Natural killer cell (primary cell): ENCODE measurements around the gene CLDN12. TPM values are rescaled to one million over a fixed set of nuclear protein-coding genes. Genes with fewer than 3 reads are reported as not detected.

Experiments
- ATAC-seq, 3 donors: fragments of 150-1000 bp in 2 of 3; fragments of 200-7000 bp in 1 of 3; cut with Tn5 transposase; 1 replicate in 1 of 3; 2 replicates in 2 of 3; pipeline ENCODE4 v1.10.0; 2021; ENCODE audit warnings: mild to moderate bottlenecking in 2 of 3, moderate library complexity in 2 of 3
- DNase-seq, 2 donors: peaks; one replicate each; pipeline versions ENCODE4 v3.0.0 to v3.0.0-alpha.2; 2013 to 2021; ENCODE audit warnings: mixed read lengths in 1 of 2
- H3K27ac ChIP-seq: one replicate; pipeline ENCODE4 v1.5.1; 2013; ENCODE audit warnings: mild to moderate bottlenecking, low read length
- H3K27me3 ChIP-seq: one replicate; pipeline ENCODE4 v1.6.1; 2013; ENCODE audit warnings: low read length; ENCODE audit not compliant: control insufficient read depth, insufficient read depth
- H3K36me3 ChIP-seq: one replicate; pipeline ENCODE4 v1.6.1; 2013; ENCODE audit warnings: low read length; ENCODE audit not compliant: control insufficient read depth, insufficient read depth
- H3K4me1 ChIP-seq: one replicate; pipeline ENCODE4 v1.6.1; 2013; ENCODE audit warnings: low read length; ENCODE audit not compliant: control insufficient read depth, insufficient read depth
- H3K4me3 ChIP-seq: one replicate; pipeline ENCODE4 v1.5.1; 2013; ENCODE audit warnings: low read length
- H3K9me3 ChIP-seq: one replicate; pipeline ENCODE4 v1.6.1; 2013; ENCODE audit warnings: low read length; ENCODE audit not compliant: control insufficient read depth, insufficient read depth
- H3K27ac Mint-ChIP-seq, 2 donors: one replicate each; pipeline ENCODE4 v1.8.0; 2022; ENCODE audit warnings: mild to moderate bottlenecking in 2 of 2, mixed read lengths in 2 of 2, moderate library complexity in 1 of 2
- H3K27me3 Mint-ChIP-seq, 2 donors: one replicate each; pipeline ENCODE4 v1.8.0; 2022; ENCODE audit warnings: low read depth in 2 of 2, mixed read lengths in 2 of 2
- H3K36me3 Mint-ChIP-seq: one replicate; pipeline ENCODE4 v1.8.0; 2022; ENCODE audit warnings: mixed read lengths
- H3K4me1 Mint-ChIP-seq, 2 donors: one replicate each; pipeline ENCODE4 v1.8.0; 2022; ENCODE audit warnings: mixed read lengths in 2 of 2
- H3K4me3 Mint-ChIP-seq: one replicate; pipeline ENCODE4 v1.8.0; 2022; ENCODE audit warnings: mild to moderate bottlenecking, moderate library complexity, mixed read lengths
- H3K9me3 Mint-ChIP-seq, 2 donors: one replicate each; pipeline ENCODE4 v1.8.0; 2022; ENCODE audit warnings: mixed read lengths in 2 of 2
- WGBS: methylation state at CpG from one replicate; pipeline ENCODE4 v1.1.7; 2013; ENCODE audit warnings: missing lambda C conversion rate; ENCODE audit not compliant: insufficient coverage; 5-methylcytosine and 5-hydroxymethylcytosine counted together
- intact Hi-C: fragments of 100-400 bp; cut with micrococcal nuclease; formaldehyde crosslinking; loops from one replicate; pipeline ENCODE4 v1.14.2; 2022
- total RNA-seq, 4 donors: library from RNA; stranded (reverse); fragments of 120-200 nt in 1 of 4; gene quantifications; one replicate each; pipeline versions ENCODE4 v1.2.3 to v1.2.4, GENCODE V29; 2013 to 2022
- TF ChIP-seq, protein P1 (sequence below): fragments of 200-600 bp; IDR thresholded peaks from one replicate; pipeline ENCODE4 v1.8.0; 2022; ENCODE audit warnings: antibody characterized with exemption

CLDN12 gene
- total RNA-seq, 3 donors from 2014 or later (not counting 1 experiment from before 2014, with no cell fraction given) = 0.68 to 0.86 (median 0.71) TPM

DNA sequence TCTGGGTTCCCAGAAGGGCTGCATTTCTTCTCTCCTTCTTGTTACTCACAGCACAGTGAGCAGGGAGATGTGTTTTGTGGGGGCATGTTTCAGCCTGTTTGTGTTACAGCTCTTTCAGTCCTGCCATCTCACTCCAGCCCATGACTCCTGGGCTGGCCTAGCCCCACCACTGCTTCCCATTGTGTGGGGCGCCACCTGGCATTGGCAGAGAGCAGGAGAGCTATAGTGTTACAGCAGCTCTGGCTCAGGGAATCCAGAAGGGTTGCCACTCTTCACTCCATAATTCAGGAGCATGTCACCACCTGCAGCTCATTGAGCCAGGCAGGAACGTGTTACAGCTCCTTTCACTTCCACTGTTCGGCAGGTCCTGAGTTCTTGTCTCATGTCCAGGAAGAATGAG lies 30.0 kb downstream of the CLDN12 start:
- intact Hi-C loops = no loop called here
- H3K4me1 Mint-ChIP-seq = no peaks in the 10 kb centered on the region
- no peak overlapping the region for H3K4me3 Mint-ChIP-seq
- peaks cover 14 to 31% of the 10 kb centered on the region in 2 donors for H3K27me3 Mint-ChIP-seq
- H3K9me3 Mint-ChIP-seq = no peaks in the 10 kb centered on the region
- TF ChIP-seq, protein P1, sequence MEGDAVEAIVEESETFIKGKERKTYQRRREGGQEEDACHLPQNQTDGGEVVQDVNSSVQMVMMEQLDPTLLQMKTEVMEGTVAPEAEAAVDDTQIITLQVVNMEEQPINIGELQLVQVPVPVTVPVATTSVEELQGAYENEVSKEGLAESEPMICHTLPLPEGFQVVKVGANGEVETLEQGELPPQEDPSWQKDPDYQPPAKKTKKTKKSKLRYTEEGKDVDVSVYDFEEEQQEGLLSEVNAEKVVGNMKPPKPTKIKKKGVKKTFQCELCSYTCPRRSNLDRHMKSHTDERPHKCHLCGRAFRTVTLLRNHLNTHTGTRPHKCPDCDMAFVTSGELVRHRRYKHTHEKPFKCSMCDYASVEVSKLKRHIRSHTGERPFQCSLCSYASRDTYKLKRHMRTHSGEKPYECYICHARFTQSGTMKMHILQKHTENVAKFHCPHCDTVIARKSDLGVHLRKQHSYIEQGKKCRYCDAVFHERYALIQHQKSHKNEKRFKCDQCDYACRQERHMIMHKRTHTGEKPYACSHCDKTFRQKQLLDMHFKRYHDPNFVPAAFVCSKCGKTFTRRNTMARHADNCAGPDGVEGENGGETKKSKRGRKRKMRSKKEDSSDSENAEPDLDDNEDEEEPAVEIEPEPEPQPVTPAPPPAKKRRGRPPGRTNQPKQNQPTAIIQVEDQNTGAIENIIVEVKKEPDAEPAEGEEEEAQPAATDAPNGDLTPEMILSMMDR = no peak
- H3K27ac Mint-ChIP-seq = no peak overlapping the region
- no peaks in the 10 kb centered on the region for H3K36me3 Mint-ChIP-seq
- H3K4me1 ChIP-seq = no peaks in the 10 kb centered on the region
- 93% methylated on average over 3 of the region's 3 CpGs for WGBS
- peaks cover 5% of the 10 kb centered on the region for H3K9me3 ChIP-seq
- no peaks in the 10 kb centered on the region for H3K36me3 ChIP-seq
- no peak overlapping the region for H3K4me3 ChIP-seq
- H3K27me3 ChIP-seq = no peaks in the 10 kb centered on the region
- ATAC-seq = no peak
- no peak for DNase-seq
- H3K27ac ChIP-seq = no peak overlapping the region

- Histone ChIP-seq H3K27ac (no peak overlapping the region), H3K4me3 (no peak overlapping the region), H3K36me3 (no peaks in the 10 kb centered on the region), H3K4me1 (no peaks in the 10 kb centered on the region), H3K9me3 (no peaks in the 10 kb centered on the region), H3K27me3 (no peaks in the 10 kb centered on the region)
- Mint-ChIP-seq H3K27ac (no peak overlapping the region), H3K9me3 (no peaks in the 10 kb centered on the region), H3K36me3 (no peaks in the 10 kb centered on the region), H3K4me1 (no peaks in the 10 kb centered on the region), H3K27me3 (peaks cover 8 to 18% of the 10 kb centered on the region in 2 donors), H3K4me3 (no peak overlapping the region)
- ATAC-seq = no peak
- 33% methylated on average over 1 of the region's 2 CpGs for WGBS
- intact Hi-C loops = no loop called here
- TF ChIP-seq, protein P1 = no peak
- no peak for DNase-seq
These were observed 42.4 kb downstream of the CLDN12 start for GRCh38 chr7:90445633-90446032.

DNA sequence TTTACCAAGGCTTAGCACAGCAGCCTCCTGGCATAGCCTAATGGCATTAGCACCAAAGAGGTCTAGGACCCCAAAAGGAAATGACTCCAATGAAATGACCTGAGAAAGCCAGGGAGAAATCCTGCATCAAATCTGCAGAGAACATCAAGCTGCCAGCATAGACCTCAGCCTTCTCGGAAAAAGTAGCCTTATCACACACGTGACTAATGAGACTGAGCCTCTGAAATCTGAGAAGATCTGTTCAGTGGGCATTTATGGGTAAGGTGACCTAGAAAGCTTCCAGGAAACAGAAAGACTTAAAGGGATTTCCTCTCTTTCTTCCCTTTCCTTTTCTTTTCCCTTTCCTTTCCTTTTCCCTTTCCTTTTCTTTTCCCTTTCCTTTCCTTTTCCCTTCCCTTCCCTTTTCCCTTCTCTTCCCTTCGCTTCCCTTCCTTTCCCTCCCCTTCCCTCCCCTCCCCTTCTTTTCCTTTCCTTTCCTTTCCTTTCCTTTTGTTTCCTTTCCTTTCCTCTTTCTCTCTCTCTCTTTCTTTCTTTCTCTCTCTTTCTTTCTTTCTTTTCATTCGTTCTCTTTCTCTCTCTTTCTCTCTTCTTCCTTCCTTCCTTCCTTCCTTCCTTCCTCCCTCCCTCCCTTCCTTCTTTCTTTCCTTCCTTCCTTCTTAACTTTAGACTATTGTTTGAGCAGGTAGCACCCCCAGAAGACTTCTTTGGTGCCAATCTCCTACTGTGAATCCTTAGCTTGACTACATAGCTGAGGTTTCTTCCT lies 43.1 kb downstream of the CLDN12 start:
- Histone ChIP-seq H3K9me3 (no peaks in the 10 kb centered on the region), H3K36me3 (no peaks in the 10 kb centered on the region), H3K27me3 (no peaks in the 10 kb centered on the region), H3K27ac (no peak overlapping the region), H3K4me1 (no peaks in the 10 kb centered on the region), H3K4me3 (no peak overlapping the region)
- TF ChIP-seq, protein P1 = no peak
- Mint-ChIP-seq H3K36me3 (no peaks in the 10 kb centered on the region), H3K4me3 (no peak overlapping the region), H3K9me3 (no peaks in the 10 kb centered on the region), H3K27me3 (peaks cover 15 to 25% of the 10 kb centered on the region in 2 donors), H3K27ac (no peak overlapping the region), H3K4me1 (no peaks in the 10 kb centered on the region)
- WGBS = 69% methylated on average over 4 of the region's 4 CpGs
- no peak for DNase-seq
- no peak for ATAC-seq
- intact Hi-C loops = no loop called here
